ENCODE measurements around the gene PLXDC2.
A peak's percentile ranks its signal among the peaks of the same experiment; 100 is the strongest.
"Not testable (repeated sequence)": the region's sequence is repeated elsewhere in the genome, so short reads cannot be mapped to it uniquely, and the experiment has no call there.

The PLXDC2 gene

DNA sequence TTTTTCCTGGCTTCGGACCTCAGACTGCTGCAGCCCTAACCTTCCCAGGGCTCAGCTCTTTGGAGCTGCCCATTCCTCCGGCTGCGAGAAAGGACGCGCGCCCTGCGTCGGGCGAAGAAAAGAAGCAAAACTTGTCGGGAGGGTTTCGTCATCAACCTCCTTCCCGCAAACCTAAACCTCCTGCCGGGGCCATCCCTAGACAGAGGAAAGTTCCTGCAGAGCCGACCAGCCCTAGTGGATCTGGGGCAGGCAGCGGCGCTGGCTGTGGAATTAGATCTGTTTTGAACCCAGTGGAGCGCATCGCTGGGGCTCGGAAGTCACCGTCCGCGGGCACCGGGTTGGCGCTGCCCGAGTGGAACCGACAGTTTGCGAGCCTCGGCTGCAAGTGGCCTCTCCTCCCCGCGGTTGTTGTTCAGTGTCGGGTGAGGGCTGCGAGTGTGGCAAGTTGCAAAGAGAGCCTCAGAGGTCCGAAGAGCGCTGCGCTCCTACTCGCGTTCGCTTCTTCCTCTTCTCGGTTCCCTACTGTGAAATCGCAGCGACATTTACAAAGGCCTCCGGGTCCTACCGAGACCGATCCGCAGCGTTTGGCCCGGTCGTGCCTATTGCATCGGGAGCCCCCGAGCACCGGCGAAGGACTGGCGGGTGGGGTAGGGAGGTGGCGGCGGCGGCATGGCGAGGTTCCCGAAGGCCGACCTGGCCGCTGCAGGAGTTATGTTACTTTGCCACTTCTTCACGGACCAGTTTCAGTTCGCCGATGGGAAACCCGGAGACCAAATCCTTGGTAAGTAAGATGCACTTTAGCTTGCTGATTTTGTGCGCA, at the start of gene PLXDC2:
TSS of gene PLXDC2 (plus strand) at position 22 of the 820 bp plus-strand sequence.
- Histone ChIP-seq H3K36me3 (ENCODE audit: insufficient read depth, low read length) (no peaks in the 10 kb centered on the region), H3K4me3 (ENCODE audit: low read depth in 1 of 2, low read length in 2 of 2) (peak within 1 kb of the TSS; percentile 96 to 97), H3K9me3 (ENCODE audit: low read length) (no peaks in the 10 kb centered on the region), H3K9ac (ENCODE audit: low read length) (peak within 1 kb of the TSS; percentile 71), H3K27ac (ENCODE audit: low read depth, low read length) (peak within 1 kb of the TSS; percentile 77), H3K27me3 (ENCODE audit: control insufficient read depth in 1 of 2, insufficient read depth in 2 of 2, low read length in 2 of 2) (peaks cover 0 to 15% of the 10 kb centered on the region in 2 donors), H3K4me1 (ENCODE audit: insufficient read depth, low read length) (peaks cover 7% of the 10 kb centered on the region)

DNA sequence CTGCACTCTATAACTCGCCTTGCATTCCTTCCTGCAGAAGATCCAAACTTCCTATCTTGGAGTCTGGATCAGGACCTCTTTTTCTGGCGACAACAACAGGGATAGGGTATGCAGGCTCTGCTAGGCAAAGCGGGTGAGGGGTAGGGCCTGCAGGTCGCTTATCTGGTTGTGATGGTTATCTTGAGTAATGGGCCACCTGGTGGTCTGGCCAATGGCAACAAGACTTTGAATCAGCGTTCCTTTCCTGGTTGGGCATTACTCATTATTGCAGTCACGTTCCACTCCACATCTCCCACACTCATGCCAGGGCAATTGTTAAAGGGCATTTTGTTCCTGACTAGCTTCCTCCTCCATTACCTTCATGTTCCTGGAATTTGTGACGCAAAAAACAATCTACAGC, 48.4 kb upstream of the PLXDC2 start:
- Histone ChIP-seq H3K27ac (ENCODE audit: low read depth, low read length) (no peak overlapping the region), H3K27me3 (ENCODE audit: control insufficient read depth in 1 of 2, insufficient read depth in 2 of 2, low read length in 2 of 2) (no peaks in the 10 kb centered on the region), H3K36me3 (ENCODE audit: insufficient read depth, low read length) (no peaks in the 10 kb centered on the region), H3K4me1 (ENCODE audit: insufficient read depth, low read length) (no peaks in the 10 kb centered on the region), H3K9ac (ENCODE audit: low read length) (no peak overlapping the region), H3K4me3 (ENCODE audit: low read depth in 1 of 2, low read length in 2 of 2) (no peak overlapping the region), H3K9me3 (ENCODE audit: low read length) (no peaks in the 10 kb centered on the region)

DNA sequence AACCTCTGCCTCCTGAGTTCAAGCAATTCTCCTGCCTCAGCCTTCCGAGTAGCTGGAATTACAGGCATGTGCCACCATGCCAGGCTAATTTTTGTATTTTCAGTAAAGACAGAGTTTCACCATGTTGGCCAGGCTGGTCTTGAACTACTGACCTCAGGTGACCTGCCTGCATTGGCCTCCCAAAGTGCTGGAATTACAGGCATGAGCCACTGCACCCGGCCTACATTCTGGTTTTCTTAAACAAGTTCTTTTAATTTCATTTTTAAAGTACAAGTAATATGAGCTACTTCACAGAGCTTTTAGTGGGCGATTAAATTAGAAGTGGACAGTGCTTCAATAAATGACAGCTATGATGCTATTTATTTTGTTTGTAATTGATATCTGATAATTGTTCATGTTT, 46.4 kb upstream of the PLXDC2 start:
- H3K4me3 ChIP-seq (ENCODE audit: low read depth in 1 of 2, low read length in 2 of 2); H3K9me3 ChIP-seq (ENCODE audit: low read length); H3K4me1 ChIP-seq (ENCODE audit: insufficient read depth, low read length); H3K27ac ChIP-seq (ENCODE audit: low read depth, low read length); H3K27me3 ChIP-seq (ENCODE audit: control insufficient read depth in 1 of 2, insufficient read depth in 2 of 2, low read length in 2 of 2); H3K36me3 ChIP-seq (ENCODE audit: insufficient read depth, low read length); H3K9ac ChIP-seq (ENCODE audit: low read length): not testable (repeated sequence)

DNA sequence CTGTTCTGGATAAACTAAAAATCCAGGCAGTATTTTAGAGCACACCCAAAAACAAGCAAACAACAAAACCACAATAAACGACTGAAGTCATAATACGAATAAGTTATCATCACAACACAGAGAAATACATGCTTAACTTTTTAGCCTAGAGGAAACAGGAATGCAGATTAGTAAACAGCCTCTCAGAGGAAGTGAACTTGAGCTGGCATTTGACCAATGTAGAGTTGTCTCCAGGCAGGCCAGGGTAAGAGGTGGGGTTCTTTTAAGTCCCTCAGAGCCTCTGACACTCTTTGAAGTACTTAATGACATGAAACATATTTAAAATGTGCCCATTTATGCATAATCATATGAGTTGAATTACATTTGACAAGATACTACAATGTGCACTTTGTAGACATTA, 43.3 kb upstream of the PLXDC2 start:
- no peak overlapping the region for H3K27ac ChIP-seq (ENCODE audit: low read depth, low read length)
- no peaks in the 10 kb centered on the region for H3K36me3 ChIP-seq (ENCODE audit: insufficient read depth, low read length)
- no peaks in the 10 kb centered on the region for H3K4me1 ChIP-seq (ENCODE audit: insufficient read depth, low read length)
- no peak overlapping the region for H3K4me3 ChIP-seq (ENCODE audit: low read depth in 1 of 2, low read length in 2 of 2)
- no peaks in the 10 kb centered on the region for H3K9me3 ChIP-seq (ENCODE audit: low read length)
- H3K27me3 ChIP-seq (ENCODE audit: control insufficient read depth in 1 of 2, insufficient read depth in 2 of 2, low read length in 2 of 2): no peaks in the 10 kb centered on the region
- no peak overlapping the region for H3K9ac ChIP-seq (ENCODE audit: low read length)

DNA sequence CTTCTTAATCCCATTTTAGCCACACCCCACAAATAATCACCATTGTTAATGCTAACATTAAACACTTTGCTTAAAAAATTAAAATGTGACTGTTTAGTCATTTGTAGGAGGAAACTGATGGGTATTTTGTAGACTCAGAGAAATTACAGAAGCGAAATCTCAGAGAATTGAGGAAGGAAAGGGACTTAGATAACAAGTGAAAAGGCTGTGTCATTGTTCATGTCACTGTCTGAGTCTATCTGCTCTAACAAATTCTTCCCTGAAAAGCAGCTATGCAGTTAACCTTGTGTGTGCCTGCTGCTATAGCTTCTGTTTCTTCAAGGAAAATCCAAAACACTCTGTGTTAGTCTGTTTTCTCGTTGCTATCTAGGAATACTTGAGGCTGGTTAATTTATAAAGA, 40.9 kb upstream of the PLXDC2 start:
- Histone ChIP-seq H3K27ac (ENCODE audit: low read depth, low read length) (no peak overlapping the region), H3K9ac (ENCODE audit: low read length) (no peak overlapping the region), H3K9me3 (ENCODE audit: low read length) (no peaks in the 10 kb centered on the region), H3K36me3 (ENCODE audit: insufficient read depth, low read length) (no peaks in the 10 kb centered on the region), H3K27me3 (ENCODE audit: control insufficient read depth in 1 of 2, insufficient read depth in 2 of 2, low read length in 2 of 2) (no peaks in the 10 kb centered on the region), H3K4me3 (ENCODE audit: low read depth in 1 of 2, low read length in 2 of 2) (no peak overlapping the region), H3K4me1 (ENCODE audit: insufficient read depth, low read length) (no peaks in the 10 kb centered on the region)

DNA sequence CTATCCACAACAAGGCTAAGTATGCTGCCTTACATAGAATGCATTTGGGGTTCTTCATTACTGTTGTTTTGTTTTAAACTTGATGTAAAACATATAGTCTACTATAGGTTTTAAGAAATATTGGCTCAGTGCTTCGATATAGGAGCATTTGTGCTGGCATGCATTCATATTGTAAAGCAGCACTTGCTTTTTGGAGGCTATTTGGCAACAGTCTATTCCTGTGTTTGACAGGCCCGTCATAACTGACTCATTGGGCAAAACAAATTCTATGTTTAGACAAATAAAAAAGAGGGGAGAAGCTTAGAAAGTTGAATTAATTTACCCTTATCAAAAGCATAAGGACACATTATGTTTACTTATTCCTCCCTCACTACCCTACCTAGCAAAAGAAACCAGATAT, 38.4 kb upstream of the PLXDC2 start:
- Histone ChIP-seq H3K27ac (ENCODE audit: low read depth, low read length) (no peak overlapping the region), H3K4me3 (ENCODE audit: low read depth in 1 of 2, low read length in 2 of 2) (no peak overlapping the region), H3K4me1 (ENCODE audit: insufficient read depth, low read length) (no peaks in the 10 kb centered on the region), H3K27me3 (ENCODE audit: control insufficient read depth in 1 of 2, insufficient read depth in 2 of 2, low read length in 2 of 2) (no peaks in the 10 kb centered on the region), H3K9ac (ENCODE audit: low read length) (no peak overlapping the region), H3K9me3 (ENCODE audit: low read length) (no peaks in the 10 kb centered on the region), H3K36me3 (ENCODE audit: insufficient read depth, low read length) (no peaks in the 10 kb centered on the region)

DNA sequence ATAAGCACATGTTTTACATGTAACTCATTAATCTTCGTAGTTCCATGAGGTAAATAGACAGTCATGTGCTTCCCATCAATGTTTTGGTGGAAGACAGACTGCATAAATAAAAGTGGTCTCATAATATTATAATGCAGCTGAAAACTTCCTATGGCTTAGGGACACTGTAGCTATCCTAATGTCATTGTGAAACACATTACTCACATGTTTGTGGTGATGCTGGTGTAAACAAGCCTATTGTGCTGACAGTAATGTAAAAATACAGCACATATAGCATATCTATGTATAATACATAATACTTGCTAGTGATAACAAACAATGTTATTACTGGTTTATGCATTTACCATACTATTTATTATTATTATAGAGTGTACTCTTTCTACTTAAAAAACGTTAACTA, 37.2 kb upstream of the PLXDC2 start:
- Histone ChIP-seq H3K27me3 (ENCODE audit: control insufficient read depth in 1 of 2, insufficient read depth in 2 of 2, low read length in 2 of 2) (no peaks in the 10 kb centered on the region), H3K4me3 (ENCODE audit: low read depth in 1 of 2, low read length in 2 of 2) (no peak overlapping the region), H3K36me3 (ENCODE audit: insufficient read depth, low read length) (no peaks in the 10 kb centered on the region), H3K27ac (ENCODE audit: low read depth, low read length) (no peak overlapping the region), H3K9me3 (ENCODE audit: low read length) (no peaks in the 10 kb centered on the region), H3K9ac (ENCODE audit: low read length) (no peak overlapping the region), H3K4me1 (ENCODE audit: insufficient read depth, low read length) (no peaks in the 10 kb centered on the region)

DNA sequence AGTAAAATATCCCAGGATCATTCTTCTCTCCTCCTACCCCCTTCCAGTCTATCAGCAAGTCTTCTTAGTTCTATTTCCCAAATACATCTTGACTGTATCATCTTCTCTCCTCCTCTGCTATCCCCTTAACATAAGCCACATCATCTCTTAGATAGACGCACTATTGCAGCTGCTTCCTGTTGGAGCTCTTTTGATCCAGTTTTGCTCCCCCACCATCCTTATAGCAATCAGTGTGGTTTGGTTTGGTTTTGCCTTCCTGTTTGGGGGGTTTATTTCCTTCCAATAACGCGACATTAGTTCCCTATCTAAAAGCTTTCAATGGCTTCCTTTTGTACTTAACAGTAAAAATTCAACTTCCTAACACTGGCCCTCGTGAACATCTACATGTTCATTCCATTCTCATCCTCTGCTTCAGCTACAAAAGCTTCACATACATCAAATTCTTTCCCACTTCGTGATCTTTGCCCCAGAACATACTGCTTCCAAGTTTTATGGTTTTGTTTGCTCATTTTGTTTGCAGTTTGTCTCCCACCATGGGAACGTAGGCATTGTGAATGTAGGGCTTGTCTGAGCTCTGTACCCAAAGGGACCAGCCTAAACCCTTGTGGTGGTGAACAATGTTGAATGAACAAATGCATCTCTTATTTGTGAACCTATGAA, 33.7 kb upstream of the PLXDC2 start:
- no peak overlapping the region for H3K27ac ChIP-seq (ENCODE audit: low read depth, low read length)
- no peaks in the 10 kb centered on the region for H3K36me3 ChIP-seq (ENCODE audit: insufficient read depth, low read length)
- H3K4me1 ChIP-seq (ENCODE audit: insufficient read depth, low read length): no peaks in the 10 kb centered on the region
- H3K4me3 ChIP-seq (ENCODE audit: low read depth in 1 of 2, low read length in 2 of 2): no peak overlapping the region
- no peaks in the 10 kb centered on the region for H3K9me3 ChIP-seq (ENCODE audit: low read length)
- H3K27me3 ChIP-seq (ENCODE audit: control insufficient read depth in 1 of 2, insufficient read depth in 2 of 2, low read length in 2 of 2): no peaks in the 10 kb centered on the region
- H3K9ac ChIP-seq (ENCODE audit: low read length): no peak overlapping the region

DNA sequence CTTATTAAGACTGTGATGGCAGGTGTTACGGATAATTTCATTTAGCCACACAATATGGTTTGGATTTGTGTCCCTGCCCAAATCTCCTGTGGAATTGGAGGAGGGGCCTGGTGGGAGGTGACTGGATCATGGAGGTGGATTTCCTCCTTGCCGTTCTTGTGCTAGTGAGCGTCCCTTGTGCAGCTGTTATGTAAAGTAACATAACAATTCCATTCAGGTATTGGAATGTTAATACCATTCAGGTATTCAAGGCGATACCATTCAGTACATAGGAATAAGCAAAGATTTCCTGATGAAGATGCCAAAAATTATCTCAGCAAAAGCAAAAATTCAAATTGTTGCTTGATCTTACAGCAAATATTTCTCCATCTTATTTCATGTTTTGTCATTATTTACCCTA, 32.5 kb upstream of the PLXDC2 start:
- Histone ChIP-seq H3K36me3 (ENCODE audit: insufficient read depth, low read length) (no peaks in the 10 kb centered on the region), H3K4me3 (ENCODE audit: low read depth in 1 of 2, low read length in 2 of 2) (no peak overlapping the region), H3K4me1 (ENCODE audit: insufficient read depth, low read length) (no peaks in the 10 kb centered on the region), H3K27me3 (ENCODE audit: control insufficient read depth in 1 of 2, insufficient read depth in 2 of 2, low read length in 2 of 2) (no peaks in the 10 kb centered on the region), H3K9me3 (ENCODE audit: low read length) (no peaks in the 10 kb centered on the region), H3K9ac (ENCODE audit: low read length) (no peak overlapping the region), H3K27ac (ENCODE audit: low read depth, low read length) (no peak overlapping the region)

DNA sequence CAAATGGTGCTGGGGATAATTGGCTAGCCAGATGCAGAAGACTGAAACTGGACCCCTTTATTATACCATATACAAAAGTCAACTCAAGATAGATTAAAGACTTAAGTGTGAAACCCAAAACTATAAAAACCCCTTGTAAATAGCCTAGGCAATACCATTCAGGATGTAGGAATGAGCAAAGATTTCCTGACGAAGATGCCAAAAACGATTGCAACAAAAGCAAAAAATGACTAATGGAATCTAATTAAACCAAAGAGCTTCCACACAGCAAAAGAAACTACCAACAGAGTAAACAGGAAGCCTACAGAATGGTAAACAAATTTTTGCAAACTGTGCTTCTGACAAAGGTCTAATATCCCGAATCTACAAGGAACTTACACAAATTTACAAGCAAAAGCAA, 30.9 kb upstream of the PLXDC2 start:
- H3K27me3 ChIP-seq (ENCODE audit: control insufficient read depth in 1 of 2, insufficient read depth in 2 of 2, low read length in 2 of 2): no peaks in the 10 kb centered on the region
- no peak overlapping the region for H3K27ac ChIP-seq (ENCODE audit: low read depth, low read length)
- H3K9ac ChIP-seq (ENCODE audit: low read length): no peak overlapping the region
- H3K9me3 ChIP-seq (ENCODE audit: low read length): no peaks in the 10 kb centered on the region
- H3K36me3 ChIP-seq (ENCODE audit: insufficient read depth, low read length): no peaks in the 10 kb centered on the region
- H3K4me3 ChIP-seq (ENCODE audit: low read depth in 1 of 2, low read length in 2 of 2): no peak overlapping the region
- H3K4me1 ChIP-seq (ENCODE audit: insufficient read depth, low read length): no peaks in the 10 kb centered on the region

DNA sequence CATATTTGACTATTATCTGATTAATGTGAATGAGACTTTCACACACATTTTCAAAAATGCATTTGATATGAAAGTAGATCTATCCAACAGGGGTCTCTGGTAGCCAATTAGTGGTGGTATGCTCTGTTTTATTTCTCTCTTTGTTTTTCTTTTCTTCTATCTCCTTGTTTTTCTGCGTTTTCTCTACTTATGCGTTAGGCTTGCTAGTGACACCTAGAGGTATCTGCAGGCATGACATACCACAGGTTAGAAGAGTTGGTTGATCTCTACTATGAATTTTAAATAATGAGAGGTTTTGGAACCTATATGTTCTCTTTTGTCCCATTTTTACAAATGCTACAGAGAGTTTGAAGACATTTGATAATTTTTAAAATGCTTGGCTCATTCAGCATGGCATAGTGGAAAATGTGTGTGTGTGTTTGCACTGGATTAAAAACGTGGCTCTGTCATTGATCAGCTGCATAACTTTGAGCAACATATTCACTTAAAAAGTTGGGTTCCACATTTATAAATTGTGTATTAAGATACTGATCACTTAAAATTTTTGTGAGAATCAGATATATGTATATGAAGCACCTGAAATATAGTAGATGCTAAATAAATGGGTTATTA, 28.1 kb upstream of the PLXDC2 start:
- no peak overlapping the region for H3K4me3 ChIP-seq (ENCODE audit: low read depth in 1 of 2, low read length in 2 of 2)
- H3K27ac ChIP-seq (ENCODE audit: low read depth, low read length): no peak overlapping the region
- H3K9ac ChIP-seq (ENCODE audit: low read length): no peak overlapping the region
- H3K4me1 ChIP-seq (ENCODE audit: insufficient read depth, low read length): no peaks in the 10 kb centered on the region
- H3K9me3 ChIP-seq (ENCODE audit: low read length): no peaks in the 10 kb centered on the region
- no peaks in the 10 kb centered on the region for H3K36me3 ChIP-seq (ENCODE audit: insufficient read depth, low read length)
- no peaks in the 10 kb centered on the region for H3K27me3 ChIP-seq (ENCODE audit: control insufficient read depth in 1 of 2, insufficient read depth in 2 of 2, low read length in 2 of 2)

All from muscle layer of colon (tissue), 2 donors.